ENCODE measurements around the gene ERGIC2. TPM values are rescaled to one million over a fixed set of nuclear protein-coding genes. Genes with fewer than 3 reads are reported as not detected.
"Not testable (repeated sequence)": the region's sequence is repeated elsewhere in the genome, so short reads cannot be mapped to it uniquely, and the experiment has no call there.

Gene ERGIC2
- total RNA-seq, 2 experiments from 2014 or later, result 91.8 to 101 TPM

- intact Hi-C loops (cut with micrococcal nuclease), result no loop called here
- CTCF ChIA-PET, result interaction anchor here (1.0 to 1.3 kb wide), 2 partner anchors 18 to 227 kb away, joined by 4 to 5 read pairs; no protein-coding TSS in a partner anchor
Observed at GRCh38 chr12:29299633-29300032, 81.3 kb downstream of the ERGIC2 start.

GRCh38 chr12:29291226-29291625 lies 89.7 kb downstream of the ERGIC2 start:
- Mint-ChIP-seq H3K27me3 (no peaks in the 10 kb centered on the region), H3K4me1 (ENCODE audit: low read depth) (no peaks in the 10 kb centered on the region), H3K36me3 (ENCODE audit: low read depth) (peaks cover 6% of the 10 kb centered on the region), H3K27ac (no peak overlapping the region), H3K9me3 (peaks cover 3% of the 10 kb centered on the region), H3K4me3 (no peak overlapping the region)
- no peak for TF ChIP-seq CTCF (IDR thresholded peaks at IDR 0.05)
- ChIA-PET POLR2A (no interaction called here), CTCF (no interaction called here)
- ATAC-seq (no peak), DNase-seq (no peak)
- intact Hi-C loops (cut with micrococcal nuclease), result no loop called here

More at GRCh38 chr12:29299633-29300032, 81.3 kb downstream of the ERGIC2 start:
- no peaks in the 10 kb centered on the region for H3K36me3 Mint-ChIP-seq (ENCODE audit: low read depth)
- POLR2A ChIA-PET, result interaction anchor here (0.7 kb wide), 1 partner anchor 910 kb away, joined by 3 read pairs; no protein-coding TSS in a partner anchor
- no peak overlapping the region for H3K27ac Mint-ChIP-seq
- H3K4me1 Mint-ChIP-seq (ENCODE audit: low read depth), result no peaks in the 10 kb centered on the region
- no peak overlapping the region for H3K4me3 Mint-ChIP-seq
- ATAC-seq (no peak), DNase-seq (no peak)
- no peaks in the 10 kb centered on the region for H3K9me3 Mint-ChIP-seq
- no peak for TF ChIP-seq CTCF (IDR thresholded peaks at IDR 0.05)
- H3K27me3 Mint-ChIP-seq, result no peaks in the 10 kb centered on the region

- CTCF ChIA-PET; H3K36me3 Mint-ChIP-seq (ENCODE audit: low read depth); POLR2A ChIA-PET; H3K4me1 Mint-ChIP-seq (ENCODE audit: low read depth); H3K27ac Mint-ChIP-seq; DNase-seq; intact Hi-C loops (cut with micrococcal nuclease); H3K4me3 Mint-ChIP-seq; H3K9me3 Mint-ChIP-seq; ATAC-seq; H3K27me3 Mint-ChIP-seq: not testable (repeated sequence)
Observed at GRCh38 chr12:29290475-29290874, 90.5 kb downstream of the ERGIC2 start.

- H3K27me3 Mint-ChIP-seq, result no peaks in the 10 kb centered on the region
- no peak for DNase-seq
- H3K4me3 Mint-ChIP-seq, result no peak overlapping the region
- no peak for TF ChIP-seq CTCF (IDR thresholded peaks at IDR 0.05)
- CTCF ChIA-PET, result no interaction called here
- peaks cover 8% of the 10 kb centered on the region for H3K36me3 Mint-ChIP-seq (ENCODE audit: low read depth)
- POLR2A ChIA-PET, result no interaction called here
- H3K27ac Mint-ChIP-seq, result no peak overlapping the region
- no peaks in the 10 kb centered on the region for H3K4me1 Mint-ChIP-seq (ENCODE audit: low read depth)
- no peak for ATAC-seq
- H3K9me3 Mint-ChIP-seq, result peaks cover 3% of the 10 kb centered on the region
- intact Hi-C loops (cut with micrococcal nuclease), result no loop called here
Observed at GRCh38 chr12:29288031-29288430, 92.9 kb downstream of the ERGIC2 start.

GRCh38 chr12:29287622-29288021 lies 93.3 kb downstream of the ERGIC2 start:
- Mint-ChIP-seq H3K27me3 (no peaks in the 10 kb centered on the region), H3K4me3 (no peak overlapping the region), H3K9me3 (peaks cover 3% of the 10 kb centered on the region), H3K4me1 (ENCODE audit: low read depth) (no peaks in the 10 kb centered on the region), H3K36me3 (ENCODE audit: low read depth) (peaks cover 8% of the 10 kb centered on the region), H3K27ac (no peak overlapping the region)
- ATAC-seq (no peak), DNase-seq (no peak)
- ChIA-PET CTCF (no interaction called here), POLR2A (no interaction called here)
- intact Hi-C loops (cut with micrococcal nuclease), result no loop called here
- TF ChIP-seq CTCF (IDR thresholded peaks at IDR 0.05), result no peak

Other genes with a start within 250 kb of the ERGIC2 start
- 1 to 10 TPM; 6.0 to 7.0 TPM for gene FAR2, start 231.9 kb downstream of the ERGIC2 start, total RNA-seq
- gene OVCH1, start 116.5 kb upstream of the ERGIC2 start, total RNA-seq, result not detected